ENCODE results near the gene OVAAL.

DNA sequence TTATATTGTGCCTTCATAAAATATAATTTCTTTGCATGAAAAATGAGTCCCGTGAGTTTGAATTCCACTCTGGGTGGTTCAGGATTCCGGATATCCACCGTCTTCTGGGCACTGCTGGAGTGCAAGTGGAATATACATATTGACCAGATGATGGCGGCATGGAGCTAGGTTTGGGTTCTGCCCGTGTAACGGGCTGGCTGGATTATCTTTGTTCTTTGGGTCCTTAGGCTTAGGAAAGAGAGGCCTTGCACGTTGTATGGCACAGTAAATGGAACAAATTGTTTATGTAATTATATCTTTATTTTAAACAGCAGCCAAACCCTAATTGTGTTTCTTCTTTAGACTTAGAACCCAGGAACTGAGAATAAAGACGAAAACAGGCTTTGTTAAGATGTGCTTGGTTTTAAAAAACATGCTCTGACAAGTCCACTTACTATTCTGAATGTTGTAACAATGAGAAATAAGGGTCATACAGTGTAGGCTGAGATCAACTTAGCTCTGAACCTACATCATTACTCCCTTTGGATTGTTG lies 42.8 kb upstream of the OVAAL start:
- TF ChIP-seq, protein P1, sequence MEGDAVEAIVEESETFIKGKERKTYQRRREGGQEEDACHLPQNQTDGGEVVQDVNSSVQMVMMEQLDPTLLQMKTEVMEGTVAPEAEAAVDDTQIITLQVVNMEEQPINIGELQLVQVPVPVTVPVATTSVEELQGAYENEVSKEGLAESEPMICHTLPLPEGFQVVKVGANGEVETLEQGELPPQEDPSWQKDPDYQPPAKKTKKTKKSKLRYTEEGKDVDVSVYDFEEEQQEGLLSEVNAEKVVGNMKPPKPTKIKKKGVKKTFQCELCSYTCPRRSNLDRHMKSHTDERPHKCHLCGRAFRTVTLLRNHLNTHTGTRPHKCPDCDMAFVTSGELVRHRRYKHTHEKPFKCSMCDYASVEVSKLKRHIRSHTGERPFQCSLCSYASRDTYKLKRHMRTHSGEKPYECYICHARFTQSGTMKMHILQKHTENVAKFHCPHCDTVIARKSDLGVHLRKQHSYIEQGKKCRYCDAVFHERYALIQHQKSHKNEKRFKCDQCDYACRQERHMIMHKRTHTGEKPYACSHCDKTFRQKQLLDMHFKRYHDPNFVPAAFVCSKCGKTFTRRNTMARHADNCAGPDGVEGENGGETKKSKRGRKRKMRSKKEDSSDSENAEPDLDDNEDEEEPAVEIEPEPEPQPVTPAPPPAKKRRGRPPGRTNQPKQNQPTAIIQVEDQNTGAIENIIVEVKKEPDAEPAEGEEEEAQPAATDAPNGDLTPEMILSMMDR (IDR thresholded peaks at IDR 0.05), result peak; percentile 68 to 90 (median 88)
- TF ChIP-seq POLR2A (IDR thresholded peaks at IDR 0.05), result no peak

All from body of pancreas (tissue), 4 donors.